Measurements from ENCODE around the gene TRAIP. TPM values are rescaled to one million over a fixed set of nuclear protein-coding genes. Genes with fewer than 3 reads are reported as not detected.

TRAIP gene
- total and polyA plus RNA-seq, 2 donors (not counting 1 experiment from before 2014, with no cell fraction given), result 5.0 to 8.7 TPM

- DNase-seq (no peak), ATAC-seq (ENCODE audit: low read depth) (no peak)
- no peak overlapping the region for H3K27ac Mint-ChIP-seq
- Histone ChIP-seq H3K4me3 (ENCODE audit: control extremely low read depth in 1 of 5, extremely low read depth in 1 of 5, insufficient read depth in 1 of 5, low read depth in 2 of 5, low read length in 4 of 5) (no peak overlapping the region), H3K9me3 (ENCODE audit: control extremely low read depth in 1 of 3, control insufficient read depth in 2 of 3, insufficient read depth in 1 of 3, low read length in 2 of 3) (peaks cover 0 to 12% (median 0%) of the 10 kb centered on the region in 3 donors), H3K9ac (ENCODE audit: low read length) (no peak overlapping the region), H3K79me2 (ENCODE audit: control insufficient read depth, insufficient read depth, low read length) (no peaks in the 10 kb centered on the region), H3K4me1 (ENCODE audit: control insufficient read depth in 2 of 2, insufficient read depth in 2 of 2, low read length in 2 of 2) (peaks cover 12 to 18% of the 10 kb centered on the region in 2 donors), H3K36me3 (replicated peaks in 1 of 2; ENCODE audit: control extremely low read depth in 1 of 2, control insufficient read depth in 1 of 2, extremely low read depth in 1 of 2, insufficient read depth in 2 of 2, low read length in 1 of 2) (no peaks in the 10 kb centered on the region), H3K27me3 (replicated peaks in 1 of 4; ENCODE audit: control extremely low read depth in 1 of 4, control insufficient read depth in 3 of 4, insufficient read depth in 4 of 4, low read length in 3 of 4) (peaks cover 0 to 33% (median 19%) of the 10 kb centered on the region in 4 experiments), H3K27ac (ENCODE audit: low read length in 2 of 2) (no peak overlapping the region), H2AFZ (ENCODE audit: insufficient read depth, low read depth, low read length, poor library complexity, severe bottlenecking) (no peak overlapping the region), H3K4me2 (replicated peaks; ENCODE audit: low read depth, low read length, poor library complexity, severe bottlenecking) (no peak overlapping the region), H4K20me1 (ENCODE audit: control insufficient read depth, insufficient read depth, low read length, poor library complexity, severe bottlenecking) (no peaks in the 10 kb centered on the region)
- H3K27me3 Mint-ChIP-seq, result peaks cover 27% of the 10 kb centered on the region
- CTCF ChIA-PET, result no interaction called here
- intact Hi-C loops (cut with micrococcal nuclease), result no loop called here
- TF ChIP-seq CTCF (IDR thresholded peaks at IDR 0.05) (no peak), EZH2 (IDR thresholded peaks at IDR 0.05; ENCODE audit: borderline replicate concordance, insufficient read depth, low read depth, low read length, poor library complexity, severe bottlenecking) (no peak)
- WGBS (ENCODE audit: insufficient coverage), result 90% methylated on average over 10 of the region's 10 CpGs
- POLR2A ChIA-PET, result no interaction called here
- no peaks in the 10 kb centered on the region for H3K9me3 Mint-ChIP-seq (ENCODE audit: insufficient read depth)
- H3K4me1 Mint-ChIP-seq, result no peaks in the 10 kb centered on the region
- H3K4me3 Mint-ChIP-seq, result no peak overlapping the region
Observed at GRCh38 chr3:49871531-49872153, 15.3 kb upstream of the TRAIP start.

GRCh38 chr3:49869525-49870126 lies 13.3 kb upstream of the TRAIP start, which contains the start of gene CAMKV:
CAMKV (minus strand) TSS chr3:49869906; CDS start chr3:49862388, 7,518 bp downstream.
- peak within 1 kb of the TSS; percentile 58 for H2AFZ ChIP-seq (ENCODE audit: insufficient read depth, low read depth, low read length, poor library complexity, severe bottlenecking)
- TF ChIP-seq CTCF (IDR thresholded peaks at IDR 0.05) (no peak), EZH2 (IDR thresholded peaks at IDR 0.05; ENCODE audit: borderline replicate concordance, insufficient read depth, low read depth, low read length, poor library complexity, severe bottlenecking) (no peak)
- H3K79me2 ChIP-seq (ENCODE audit: control insufficient read depth, insufficient read depth, low read length), result no peaks in the 10 kb centered on the region
- DNase-seq (peak; percentile 58), ATAC-seq (ENCODE audit: low read depth) (peak; percentile 57)
- peaks cover 0 to 49% (median 20%) of the 10 kb centered on the region in 4 experiments for H3K27me3 ChIP-seq (replicated peaks in 1 of 4; ENCODE audit: control extremely low read depth in 1 of 4, control insufficient read depth in 3 of 4, insufficient read depth in 4 of 4, low read length in 3 of 4)
- peak within 1 kb of the TSS; percentile 56 for H3K4me3 Mint-ChIP-seq
- CTCF ChIA-PET, result interaction anchor here (0.7 to 1.3 kb wide), 2 partner anchors 20 to 24 kb away, joined by 3 to 4 read pairs; no protein-coding TSS in a partner anchor
- 1% methylated on average over 59 of the region's 59 CpGs for WGBS (ENCODE audit: insufficient coverage)
- H3K4me2 ChIP-seq (replicated peaks; ENCODE audit: low read depth, low read length, poor library complexity, severe bottlenecking), result peak within 1 kb of the TSS; percentile 93
- POLR2A ChIA-PET, result interaction anchor here (0.6 to 0.8 kb wide), 2 partner anchors 66 to 365 kb away, joined by 3 to 6 read pairs; no protein-coding TSS in a partner anchor
- peaks cover 12 to 18% of the 10 kb centered on the region in 2 donors for H3K4me1 ChIP-seq (ENCODE audit: control insufficient read depth in 2 of 2, insufficient read depth in 2 of 2, low read length in 2 of 2)
- intact Hi-C loops (cut with micrococcal nuclease), result no loop called here
- H3K36me3 ChIP-seq (replicated peaks in 1 of 2; ENCODE audit: control extremely low read depth in 1 of 2, control insufficient read depth in 1 of 2, extremely low read depth in 1 of 2, insufficient read depth in 2 of 2, low read length in 1 of 2), result no peaks in the 10 kb centered on the region
- peak within 1 kb of the TSS; percentile 45 for H3K9ac ChIP-seq (ENCODE audit: low read length)
- no peaks in the 10 kb centered on the region for H3K4me1 Mint-ChIP-seq
- peak within 1 kb of the TSS in 4 of 5 experiments; percentile 19 to 38 (median 32) for H3K4me3 ChIP-seq (ENCODE audit: control extremely low read depth in 1 of 5, extremely low read depth in 1 of 5, insufficient read depth in 1 of 5, low read depth in 2 of 5, low read length in 4 of 5)
- H3K27me3 Mint-ChIP-seq, result peaks cover 37% of the 10 kb centered on the region
- H3K9me3 Mint-ChIP-seq (ENCODE audit: insufficient read depth), result no peaks in the 10 kb centered on the region
- peak within 1 kb of the TSS; percentile 37 for H3K27ac Mint-ChIP-seq
- H4K20me1 ChIP-seq (ENCODE audit: control insufficient read depth, insufficient read depth, low read length, poor library complexity, severe bottlenecking), result no peaks in the 10 kb centered on the region
- H3K9me3 ChIP-seq (ENCODE audit: control extremely low read depth in 1 of 3, control insufficient read depth in 2 of 3, insufficient read depth in 1 of 3, low read length in 2 of 3), result peaks cover 0 to 12% (median 0%) of the 10 kb centered on the region in 3 donors
- no peak within 1 kb of the TSS for H3K27ac ChIP-seq (ENCODE audit: low read length in 2 of 2)
